Measurements from ENCODE around the gene GARIN3. TPM values are rescaled to one million over a fixed set of nuclear protein-coding genes. Genes with fewer than 3 reads are reported as not detected.
A peak's percentile ranks its signal among the peaks of the same experiment; 100 is the strongest.

GARIN3 gene
- total and polyA plus RNA-seq, 9 of the 15 experiments (the other 6 are each of a cell fraction or from before 2014, with no cell fraction given), result not detected

- TF ChIP-seq RREB1 (CRISPR knock-in tag; IDR thresholded peaks at IDR 0.05) (no peak), PTRF (tag; IDR thresholded peaks at IDR 0.05) (no peak), ZNF398 (CRISPR knock-in tag; IDR thresholded peaks at IDR 0.05) (no peak), FOXJ2 (tag; IDR thresholded peaks at IDR 0.05) (no peak), ETV1 (tag; conservative IDR thresholded peaks at IDR 0.05; ENCODE audit: low read depth) (peak; percentile 73), TCF7L2 (IDR thresholded peaks at IDR 0.05; ENCODE audit: low read depth, low read length) (no peak), ZNF79 (CRISPR knock-in tag; IDR thresholded peaks at IDR 0.05; ENCODE audit: low read depth) (no peak), MCM3 (IDR thresholded peaks at IDR 0.05) (no peak), HDAC1 (IDR thresholded peaks at IDR 0.05) (no peak), ETS2 (tag; IDR thresholded peaks at IDR 0.05; ENCODE audit: borderline replicate concordance, poor library complexity, severe bottlenecking) (no peak), KLF10 (CRISPR knock-in tag; IDR thresholded peaks at IDR 0.05) (no peak), BRD9 (IDR thresholded peaks at IDR 0.05; ENCODE audit: low read depth, partially characterized antibody) (peak; percentile 67), MAZ (CRISPR knock-in tag; conservative IDR thresholded peaks at IDR 0.05 in 1 of 2, IDR thresholded peaks at IDR 0.05 in 1 of 2) (no peak), HDAC6 (IDR thresholded peaks at IDR 0.05; ENCODE audit: low read depth, low read length) (no peak), MLLT1 (IDR thresholded peaks at IDR 0.05) (peak in 1 of 2 experiments; percentile 84; a peak in 2 of 4 replicates), ZNF197 (CRISPR knock-in tag; IDR thresholded peaks at IDR 0.05; ENCODE audit: low read depth) (0 out of 2 replicates have a peak, but pooled peaks have one; percentile 37)
- TF ChIP-seq, protein P1, sequence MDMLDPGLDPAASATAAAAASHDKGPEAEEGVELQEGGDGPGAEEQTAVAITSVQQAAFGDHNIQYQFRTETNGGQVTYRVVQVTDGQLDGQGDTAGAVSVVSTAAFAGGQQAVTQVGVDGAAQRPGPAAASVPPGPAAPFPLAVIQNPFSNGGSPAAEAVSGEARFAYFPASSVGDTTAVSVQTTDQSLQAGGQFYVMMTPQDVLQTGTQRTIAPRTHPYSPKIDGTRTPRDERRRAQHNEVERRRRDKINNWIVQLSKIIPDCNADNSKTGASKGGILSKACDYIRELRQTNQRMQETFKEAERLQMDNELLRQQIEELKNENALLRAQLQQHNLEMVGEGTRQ (CRISPR knock-in tag; IDR thresholded peaks at IDR 0.05), result no peak
These were observed 22.7 kb downstream of the GARIN3 start (continued) for GRCh38 chr5:157143127-157143971.
